Stomach (tissue), 9 donors: ENCODE results near the gene AGBL4. TPM values are rescaled to one million over a fixed set of nuclear protein-coding genes. Genes with fewer than 3 reads are reported as not detected.

ENCODE experiments used
- DNase-seq, 2 donors: peaks; one replicate each; pipeline versions ENCODE4 v3.0.0 to v3.0.0-alpha.2; 2013 to 2019
- H3K27ac ChIP-seq, 5 donors: fragments of 200-600 bp in 4 of 5; sonication (generic) in 4 of 5; one replicate each; pipeline ENCODE4 v1.5.1; 2013 to 2019; ENCODE audit warnings: mild to moderate bottlenecking in 1 of 5, moderate library complexity in 1 of 5
- H3K27me3 ChIP-seq, 3 donors: fragments of 200-600 bp; sonication (generic); one replicate each; pipeline ENCODE4 v1.5.1; 2017 to 2019; ENCODE audit warnings: mixed run types in 1 of 3
- H3K36me3 ChIP-seq, 4 donors: fragments of 200-600 bp; sonication (generic); 1 replicate in 3 of 4; 2 replicates in 1 of 4; pipeline ENCODE4 v1.5.1; 2016 to 2019
- H3K4me1 ChIP-seq, 4 donors: fragments of 200-600 bp; sonication (generic); one replicate each; pipeline ENCODE4 v1.5.1; 2016 to 2019
- H3K4me3 ChIP-seq, 4 donors: fragments of 200-600 bp; sonication (generic) in 3 of 4; one replicate each; pipeline ENCODE4 v1.5.1; 2016 to 2019; ENCODE audit warnings: mild to moderate bottlenecking in 1 of 4
- H3K9me3 ChIP-seq, 4 donors: fragments of 200-600 bp; sonication (generic); one replicate each; pipeline ENCODE4 v1.5.1; 2016 to 2019
- CTCF ChIP-seq, 7 experiments: fragments of 450-650 bp in 4 of 7; fragments of 200-600 bp in 3 of 7; sonication (generic) in 3 of 7; IDR thresholded peaks; one replicate each; pipeline ENCODE4 v1.5.1; 2016 to 2019; ENCODE audit warnings: antibody characterized with exemption in 7 of 7, control low read depth in 2 of 7, mild to moderate bottlenecking in 1 of 7
- EP300 ChIP-seq: sonication (generic); formaldehyde crosslinking; IDR thresholded peaks from one replicate; pipeline ENCODE4 v1.6.1; 2017; ENCODE audit warnings: antibody characterized with exemption
- POLR2A ChIP-seq, 4 donors: fragments of 450-650 bp; IDR thresholded peaks; one replicate each; pipeline ENCODE4 v1.6.1; 2016; ENCODE audit warnings: antibody characterized with exemption in 4 of 4, control low read depth in 2 of 4, mild to moderate bottlenecking in 1 of 4, moderate library complexity in 1 of 4
- POLR2AphosphoS5 ChIP-seq, 3 donors: sonication (generic); formaldehyde crosslinking; IDR thresholded peaks; one replicate each; pipeline ENCODE4 v1.6.1; 2016; ENCODE audit warnings: antibody characterized with exemption in 3 of 3
- WGBS, 5 donors: extraction: QIAGEN DNeasy Blood & Tissue Kit in 3 of 5; methylation state at CpG; one replicate each; pipeline versions ENCODE4 v1.1.5 to v1.1.7; 2013 to 2018; 5-methylcytosine and 5-hydroxymethylcytosine counted together
- intact Hi-C: fragments of 100-400 bp; cut with DNase I; formaldehyde crosslinking; loops from one replicate; pipeline ENCODE4 v1.15.1; 2023; ENCODE audit warnings: low total_unique reads
- polyA plus RNA-seq, 3 donors: library from polyadenylated mRNA; stranded (reverse); fragments of 200-250 nt; gene quantifications; one replicate each; pipeline ENCODE4 v1.2.3, GENCODE V29; 2013
- total RNA-seq, 5 donors: library from RNA; depleted of rRNA; stranded (reverse); fragments of >200 nt; gene quantifications; one replicate each; pipeline versions ENCODE4 v1.1.0 to v1.2.3, GENCODE V29; 2014 to 2016
- donor health status: healthy with polysubstance abuse.
- donor health status: Bipolar disorder and iron deficiency.
- donor health status: healthy.

AGBL4 gene
- total and polyA plus RNA-seq, 8 donors: 0.92 TPM; not detected in 7

- no peaks in the 10 kb centered on the region for H3K27me3 ChIP-seq
- H3K4me3 ChIP-seq: no peak overlapping the region
- no peak for DNase-seq
- WGBS, 5 donors: 80 to 90% (median 87%) methylated on average over 5 of the region's 5 CpGs
- H3K36me3 ChIP-seq: no peaks in the 10 kb centered on the region
- intact Hi-C loops: no loop called here
- H3K9me3 ChIP-seq: no peaks in the 10 kb centered on the region
- no peaks in the 10 kb centered on the region for H3K4me1 ChIP-seq
- no peak for TF ChIP-seq POLR2A (IDR thresholded peaks at IDR 0.05)
- TF ChIP-seq POLR2AphosphoS5 (IDR thresholded peaks at IDR 0.05): no peak
- no peak for TF ChIP-seq CTCF (IDR thresholded peaks at IDR 0.05)
- no peak for TF ChIP-seq EP300
- no peak overlapping the region for H3K27ac ChIP-seq
These were observed 1337.6 kb downstream of the AGBL4 start for GRCh38 chr1:48686159-48686558.

GRCh38 chr1:48684381-48684780 is 1339.4 kb downstream of the AGBL4 start:
- TF ChIP-seq POLR2A (IDR thresholded peaks at IDR 0.05): no peak
- no peak for TF ChIP-seq POLR2AphosphoS5 (IDR thresholded peaks at IDR 0.05)
- TF ChIP-seq CTCF (IDR thresholded peaks at IDR 0.05): no peak
- no peak for TF ChIP-seq EP300
- no peak overlapping the region for H3K4me3 ChIP-seq
- intact Hi-C loops: no loop called here
- H3K27me3 ChIP-seq: no peaks in the 10 kb centered on the region
- no peaks in the 10 kb centered on the region for H3K36me3 ChIP-seq
- H3K27ac ChIP-seq: no peak overlapping the region
- no peaks in the 10 kb centered on the region for H3K9me3 ChIP-seq
- no peaks in the 10 kb centered on the region for H3K4me1 ChIP-seq
- DNase-seq: no peak
- 86 to 95% (median 92%) methylated on average over 4 of the region's 4 CpGs for WGBS, 5 donors

- intact Hi-C loops: no loop called here
- H3K9me3 ChIP-seq: no peaks in the 10 kb centered on the region
- no peak for DNase-seq
- no peak overlapping the region for H3K4me3 ChIP-seq
- peaks cover 0 to 3% (median 0%) of the 10 kb centered on the region in 3 donors for H3K27me3 ChIP-seq
- H3K36me3 ChIP-seq: no peaks in the 10 kb centered on the region
- H3K27ac ChIP-seq: no peak overlapping the region
- no peaks in the 10 kb centered on the region for H3K4me1 ChIP-seq
- WGBS, 5 donors: 69 to 86% (median 73%) methylated on average over 3 of the region's 3 CpGs
- no peak for TF ChIP-seq POLR2A (IDR thresholded peaks at IDR 0.05)
- TF ChIP-seq EP300: no peak
- TF ChIP-seq POLR2AphosphoS5 (IDR thresholded peaks at IDR 0.05): no peak
- TF ChIP-seq CTCF (IDR thresholded peaks at IDR 0.05): no peak
These were observed 1339.9 kb downstream of the AGBL4 start for GRCh38 chr1:48683839-48684238.

GRCh38 chr1:48681476-48682305 is 1342.1 kb downstream of the AGBL4 start:
- 47 to 78% (median 74%) methylated on average over 2 to 4 of the region's 4 CpGs for WGBS, 5 donors
- no peaks in the 10 kb centered on the region for H3K9me3 ChIP-seq
- no peak for DNase-seq
- H3K27me3 ChIP-seq: peaks cover 0 to 7% (median 0%) of the 10 kb centered on the region in 3 donors
- no peak overlapping the region for H3K27ac ChIP-seq
- H3K4me1 ChIP-seq: peaks cover 0 to 11% (median 10%) of the 10 kb centered on the region in 4 donors
- no peaks in the 10 kb centered on the region for H3K36me3 ChIP-seq
- no peak for TF ChIP-seq CTCF (IDR thresholded peaks at IDR 0.05)
- no peak for TF ChIP-seq EP300
- no peak for TF ChIP-seq POLR2AphosphoS5 (IDR thresholded peaks at IDR 0.05)
- no peak for TF ChIP-seq POLR2A (IDR thresholded peaks at IDR 0.05)
- intact Hi-C loops: no loop called here
- H3K4me3 ChIP-seq: no peak overlapping the region
